ENCODE measurements around the gene SPEF1. TPM values are rescaled to one million over a fixed set of nuclear protein-coding genes. Genes with fewer than 3 reads are reported as not detected.
A peak's percentile ranks its signal among the peaks of the same experiment; 100 is the strongest.

The SPEF1 gene
- total and polyA plus RNA-seq, 2 of the 13 experiments (the other 11 are each of a cell fraction or from before 2014, with no cell fraction given), result 0.11 to 0.27 TPM

DNA sequence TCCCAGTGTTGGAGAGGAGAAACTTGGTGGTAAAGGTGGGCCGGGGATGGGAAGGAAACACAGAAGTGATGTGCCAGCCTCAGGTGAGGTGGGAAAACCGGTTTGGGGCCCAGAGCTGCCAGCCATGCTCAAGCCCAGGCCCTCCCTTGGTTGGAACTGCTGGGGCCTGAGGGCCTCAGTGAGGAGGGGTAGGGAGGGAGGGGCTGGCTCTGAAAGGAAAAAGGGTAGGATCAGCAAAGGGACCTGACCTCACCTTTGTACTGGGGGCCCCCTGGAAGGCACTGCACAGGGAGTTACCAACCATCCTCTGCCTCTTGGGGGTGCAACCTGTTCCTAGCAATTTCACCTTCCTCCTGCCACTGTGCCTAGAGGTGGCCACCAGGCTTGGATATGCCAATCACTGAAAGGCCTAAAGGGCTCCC lies 1.8 kb upstream of the SPEF1 start (continued):
- TF ChIP-seq, protein P1, sequence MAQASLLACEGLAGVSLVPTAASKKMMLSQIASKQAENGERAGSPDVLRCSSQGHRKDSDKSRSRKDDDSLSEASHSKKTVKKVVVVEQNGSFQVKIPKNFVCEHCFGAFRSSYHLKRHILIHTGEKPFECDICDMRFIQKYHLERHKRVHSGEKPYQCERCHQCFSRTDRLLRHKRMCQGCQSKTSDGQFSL (CRISPR knock-in tag; IDR thresholded peaks at IDR 0.05), result 0 out of 2 replicates have a peak, but pooled peaks have one; percentile 17
- 0 out of 2 replicates have a peak, but pooled peaks have one; percentile 37 for TF ChIP-seq ZZZ3 (CRISPR knock-in tag; IDR thresholded peaks at IDR 0.05; ENCODE audit: borderline replicate concordance)
- TF ChIP-seq RFXANK (CRISPR knock-in tag; IDR thresholded peaks at IDR 0.05), result no peak
- TF ChIP-seq, protein P2, sequence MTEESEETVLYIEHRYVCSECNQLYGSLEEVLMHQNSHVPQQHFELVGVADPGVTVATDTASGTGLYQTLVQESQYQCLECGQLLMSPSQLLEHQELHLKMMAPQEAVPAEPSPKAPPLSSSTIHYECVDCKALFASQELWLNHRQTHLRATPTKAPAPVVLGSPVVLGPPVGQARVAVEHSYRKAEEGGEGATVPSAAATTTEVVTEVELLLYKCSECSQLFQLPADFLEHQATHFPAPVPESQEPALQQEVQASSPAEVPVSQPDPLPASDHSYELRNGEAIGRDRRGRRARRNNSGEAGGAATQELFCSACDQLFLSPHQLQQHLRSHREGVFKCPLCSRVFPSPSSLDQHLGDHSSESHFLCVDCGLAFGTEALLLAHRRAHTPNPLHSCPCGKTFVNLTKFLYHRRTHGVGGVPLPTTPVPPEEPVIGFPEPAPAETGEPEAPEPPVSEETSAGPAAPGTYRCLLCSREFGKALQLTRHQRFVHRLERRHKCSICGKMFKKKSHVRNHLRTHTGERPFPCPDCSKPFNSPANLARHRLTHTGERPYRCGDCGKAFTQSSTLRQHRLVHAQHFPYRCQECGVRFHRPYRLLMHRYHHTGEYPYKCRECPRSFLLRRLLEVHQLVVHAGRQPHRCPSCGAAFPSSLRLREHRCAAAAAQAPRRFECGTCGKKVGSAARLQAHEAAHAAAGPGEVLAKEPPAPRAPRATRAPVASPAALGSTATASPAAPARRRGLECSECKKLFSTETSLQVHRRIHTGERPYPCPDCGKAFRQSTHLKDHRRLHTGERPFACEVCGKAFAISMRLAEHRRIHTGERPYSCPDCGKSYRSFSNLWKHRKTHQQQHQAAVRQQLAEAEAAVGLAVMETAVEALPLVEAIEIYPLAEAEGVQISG (CRISPR knock-in tag; IDR thresholded peaks at IDR 0.05), result peak; percentile 26; the same call in 1 of the 2 replicates
- TF ChIP-seq ZNF562 (CRISPR knock-in tag; IDR thresholded peaks at IDR 0.05; ENCODE audit: borderline replicate concordance), result no peak
- TF ChIP-seq ZNF326 (CRISPR knock-in tag; IDR thresholded peaks at IDR 0.05; ENCODE audit: borderline replicate concordance), result 0 out of 2 replicates have a peak, but pooled peaks have one; percentile 56
- 0 out of 2 replicates have a peak, but pooled peaks have one; percentile 37 for TF ChIP-seq EED (CRISPR knock-in tag; IDR thresholded peaks at IDR 0.05)
- TF ChIP-seq, protein P3, sequence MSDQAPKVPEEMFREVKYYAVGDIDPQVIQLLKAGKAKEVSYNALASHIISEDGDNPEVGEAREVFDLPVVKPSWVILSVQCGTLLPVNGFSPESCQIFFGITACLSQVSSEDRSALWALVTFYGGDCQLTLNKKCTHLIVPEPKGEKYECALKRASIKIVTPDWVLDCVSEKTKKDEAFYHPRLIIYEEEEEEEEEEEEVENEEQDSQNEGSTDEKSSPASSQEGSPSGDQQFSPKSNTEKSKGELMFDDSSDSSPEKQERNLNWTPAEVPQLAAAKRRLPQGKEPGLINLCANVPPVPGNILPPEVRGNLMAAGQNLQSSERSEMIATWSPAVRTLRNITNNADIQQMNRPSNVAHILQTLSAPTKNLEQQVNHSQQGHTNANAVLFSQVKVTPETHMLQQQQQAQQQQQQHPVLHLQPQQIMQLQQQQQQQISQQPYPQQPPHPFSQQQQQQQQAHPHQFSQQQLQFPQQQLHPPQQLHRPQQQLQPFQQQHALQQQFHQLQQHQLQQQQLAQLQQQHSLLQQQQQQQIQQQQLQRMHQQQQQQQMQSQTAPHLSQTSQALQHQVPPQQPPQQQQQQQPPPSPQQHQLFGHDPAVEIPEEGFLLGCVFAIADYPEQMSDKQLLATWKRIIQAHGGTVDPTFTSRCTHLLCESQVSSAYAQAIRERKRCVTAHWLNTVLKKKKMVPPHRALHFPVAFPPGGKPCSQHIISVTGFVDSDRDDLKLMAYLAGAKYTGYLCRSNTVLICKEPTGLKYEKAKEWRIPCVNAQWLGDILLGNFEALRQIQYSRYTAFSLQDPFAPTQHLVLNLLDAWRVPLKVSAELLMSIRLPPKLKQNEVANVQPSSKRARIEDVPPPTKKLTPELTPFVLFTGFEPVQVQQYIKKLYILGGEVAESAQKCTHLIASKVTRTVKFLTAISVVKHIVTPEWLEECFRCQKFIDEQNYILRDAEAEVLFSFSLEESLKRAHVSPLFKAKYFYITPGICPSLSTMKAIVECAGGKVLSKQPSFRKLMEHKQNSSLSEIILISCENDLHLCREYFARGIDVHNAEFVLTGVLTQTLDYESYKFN (CRISPR knock-in tag; conservative IDR thresholded peaks at IDR 0.05), result 0 out of 2 replicates have a peak, but pooled peaks have one; percentile 9
- TF ChIP-seq ZNF777 (CRISPR knock-in tag; IDR thresholded peaks at IDR 0.05), result 0 out of 2 replicates have a peak, but pooled peaks have one; percentile 35
- TF ChIP-seq GATA4 (IDR thresholded peaks at IDR 0.05; ENCODE audit: borderline replicate concordance, low read depth), result no peak
- no peak for TF ChIP-seq RAD51 (IDR thresholded peaks at IDR 0.05; ENCODE audit: borderline replicate concordance)
- 0 out of 2 replicates have a peak, but pooled peaks have one; percentile 32 for TF ChIP-seq BORCS8-MEF2B (CRISPR knock-in tag; IDR thresholded peaks at IDR 0.05)
- no peak for TF ChIP-seq CC2D1A (CRISPR knock-in tag; IDR thresholded peaks at IDR 0.05)
- no peak for TF ChIP-seq ZNF230 (CRISPR knock-in tag; IDR thresholded peaks at IDR 0.05)
- no peak for TF ChIP-seq MED13 (CRISPR knock-in tag; IDR thresholded peaks at IDR 0.05)
- no peak for TF ChIP-seq KAT7 (CRISPR knock-in tag; IDR thresholded peaks at IDR 0.05; ENCODE audit: borderline replicate concordance)
